Kidney (tissue), 14 donors: ENCODE data around the gene MMP19. TPM values are rescaled to one million over a fixed set of nuclear protein-coding genes. Genes with fewer than 3 reads are reported as not detected.

ENCODE experiments used
- DNase-seq, 5 donors: peaks; one replicate each; pipeline ENCODE4 v3.0.0-alpha.2; 2013 to 2020
- FAIRE-seq: peaks from 2 replicates; lab custom pipeline; 2012; peaks lifted over from hg19 to GRCh38; lab: Jason Lieb, UNC
- H3K27ac ChIP-seq, 2 donors: one replicate each; pipeline ENCODE4 v1.7.0; 2013; ENCODE audit warnings: low read depth in 2 of 2, low read length in 2 of 2, inconsistent platforms in 1 of 2
- H3K27me3 ChIP-seq: one replicate; pipeline ENCODE4 v1.7.1; 2013; ENCODE audit warnings: low read length, inconsistent platforms; ENCODE audit not compliant: control insufficient read depth, insufficient read depth
- H3K36me3 ChIP-seq, 3 donors: one replicate each; pipeline versions ENCODE4 v1.7.0 to v1.7.1; 2013; ENCODE audit warnings: low read length in 3 of 3, control low read depth in 1 of 3, inconsistent platforms in 1 of 3; ENCODE audit not compliant: insufficient read depth in 3 of 3, control insufficient read depth in 2 of 3
- H3K4me1 ChIP-seq, 3 donors: one replicate each; pipeline versions ENCODE4 v1.7.0 to v1.7.1; 2013; ENCODE audit warnings: low read length in 3 of 3, inconsistent platforms in 1 of 3, low read depth in 1 of 3; ENCODE audit not compliant: control insufficient read depth in 2 of 3, insufficient read depth in 2 of 3
- H3K4me3 ChIP-seq, 3 donors: one replicate each; pipeline versions ENCODE4 v1.7.0 to v1.8.1; 2013; ENCODE audit warnings: low read length in 3 of 3, control low read depth in 1 of 3, inconsistent platforms in 1 of 3
- H3K9ac ChIP-seq, 3 donors: one replicate each; pipeline versions ENCODE4 v1.7.0 to v1.7.1; 2013; ENCODE audit warnings: low read length in 3 of 3, control low read depth in 1 of 3, inconsistent platforms in 1 of 3
- H3K9me3 ChIP-seq, 3 donors: one replicate each; pipeline versions ENCODE4 v1.7.0 to v1.7.1; 2013; ENCODE audit warnings: low read length in 3 of 3, control low read depth in 1 of 3, inconsistent platforms in 1 of 3; ENCODE audit not compliant: control insufficient read depth in 2 of 3, insufficient read depth in 1 of 3
- CTCF ChIP-seq: IDR thresholded peaks from 3 replicates; pipeline ENCODE4 v1.5.1; 2012; ENCODE audit warnings: mild to moderate bottlenecking, moderate library complexity, borderline replicate concordance; ENCODE audit not compliant: insufficient read depth; ENCODE audit errors: extremely low read depth
- intact Hi-C: fragments of 100-400 bp; cut with DNase I; formaldehyde crosslinking; loops from one replicate; pipeline ENCODE4 v1.11.1; 2022
- polyA plus RNA-seq: library from polyadenylated mRNA; stranded (reverse); fragments of 350-450 nt; fragmentation: Illumina TruSeq; extraction: RNeasy Lipid Tissue Mini Kit (QIAGEN cat#74804); gene quantifications from one replicate; pipeline ENCODE4 v1.2.3, GENCODE V29; 2014; ENCODE audit warnings: low read depth, low replicate concordance; ENCODE audit not compliant: insufficient read depth
- total RNA-seq: library from RNA; stranded (reverse); fragmentation: NEBNext Ultra II Directional; extraction: Animal tissue kit (Norgen Biotek cat#: 25700); gene quantifications from one replicate; pipeline ENCODE4 v1.2.1, GENCODE V29; 2021
- donor health status: control.
- donor health status: control.
- donor health status: control.
- donor health status: control.
- donor health status: control.
- donor health status: DM: yes; HTN: yes; CAD: no.
- donor health status: Normal renal cell carcinoma (clear cell type).

The MMP19 gene
- total and polyA plus RNA-seq, 2 donors from 2014 or later: 2.0 to 8.8 TPM

- DNase-seq (peak in 1 of 5 donors; percentile 15), FAIRE-seq (no peak)
- Histone ChIP-seq H3K27ac (no peak overlapping the region), H3K4me1 (no peaks in the 10 kb centered on the region), H3K9me3 (no peaks in the 10 kb centered on the region), H3K36me3 (peaks cover 9 to 60% (median 13%) of the 10 kb centered on the region in 3 donors), H3K27me3 (no peaks in the 10 kb centered on the region), H3K4me3 (no peak overlapping the region), H3K9ac (no peak overlapping the region)
- intact Hi-C loops: loop anchor here (10.0 kb wide), 1 partner anchor 53 kb away; the partner anchor contains the start of gene GDF11
- TF ChIP-seq CTCF: no peak
These were observed 45.2 kb downstream of the MMP19 start for GRCh38 chr12:55797550-55797949.

- intact Hi-C loops: loop anchor here (10.0 kb wide), 1 partner anchor 52 kb away; the partner anchor contains the start of gene GDF11
These were observed 45.7 kb downstream of the MMP19 start for GRCh38 chr12:55797068-55797467.

GRCh38 chr12:55795950-55796349 is 46.8 kb downstream of the MMP19 start:
- Histone ChIP-seq H3K27me3 (no peaks in the 10 kb centered on the region), H3K27ac (no peak overlapping the region), H3K9me3 (no peaks in the 10 kb centered on the region), H3K4me1 (no peaks in the 10 kb centered on the region), H3K36me3 (peaks cover 9 to 54% (median 13%) of the 10 kb centered on the region in 3 donors), H3K4me3 (no peak overlapping the region), H3K9ac (no peak overlapping the region)
- FAIRE-seq: no peak
- intact Hi-C loops: loop anchor here (10.0 kb wide), 1 partner anchor 51 kb away; the partner anchor contains the start of gene GDF11
- DNase-seq: no peak
- no peak for TF ChIP-seq CTCF

More at GRCh38 chr12:55797068-55797467, 45.7 kb downstream of the MMP19 start:
- H3K9ac ChIP-seq: no peak overlapping the region
- no peaks in the 10 kb centered on the region for H3K9me3 ChIP-seq
- TF ChIP-seq CTCF: peak; percentile 39
- DNase-seq: peak in 3 of 5 donors; percentile 66 to 87 (median 82)
- H3K4me1 ChIP-seq: no peaks in the 10 kb centered on the region
- H3K27me3 ChIP-seq: no peaks in the 10 kb centered on the region
- peaks cover 9 to 60% (median 13%) of the 10 kb centered on the region in 3 donors for H3K36me3 ChIP-seq
- H3K4me3 ChIP-seq: no peak overlapping the region
- no peak overlapping the region for H3K27ac ChIP-seq
- FAIRE-seq: no peak
